ENCODE data around the gene SGK2. TPM values are rescaled to one million over a fixed set of nuclear protein-coding genes. Genes with fewer than 3 reads are reported as not detected.

SGK2 gene
- total RNA-seq, 1 donor from 2014 or later, result 0.85 TPM

DNA sequence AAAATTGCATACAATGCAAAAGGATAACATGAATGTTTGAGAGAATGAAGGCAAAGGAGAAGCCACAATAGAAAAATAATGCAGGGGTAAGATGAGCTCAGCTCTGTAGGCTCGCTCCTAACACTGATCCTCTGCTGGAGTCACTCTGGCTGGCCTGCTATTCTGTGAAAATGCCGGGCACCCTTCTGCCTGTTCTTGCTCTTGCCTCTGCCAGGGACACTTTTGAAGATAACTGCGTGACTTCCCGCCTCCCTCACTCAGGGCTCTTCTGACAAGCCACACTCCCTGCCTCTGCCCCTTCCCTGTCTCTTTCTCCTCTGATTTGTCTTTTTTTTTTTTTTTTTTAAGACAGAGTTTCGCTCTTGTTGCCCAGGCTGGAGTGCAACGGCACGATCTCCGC is 72.8 kb downstream of the SGK2 start:
- TF ChIP-seq, protein P1, sequence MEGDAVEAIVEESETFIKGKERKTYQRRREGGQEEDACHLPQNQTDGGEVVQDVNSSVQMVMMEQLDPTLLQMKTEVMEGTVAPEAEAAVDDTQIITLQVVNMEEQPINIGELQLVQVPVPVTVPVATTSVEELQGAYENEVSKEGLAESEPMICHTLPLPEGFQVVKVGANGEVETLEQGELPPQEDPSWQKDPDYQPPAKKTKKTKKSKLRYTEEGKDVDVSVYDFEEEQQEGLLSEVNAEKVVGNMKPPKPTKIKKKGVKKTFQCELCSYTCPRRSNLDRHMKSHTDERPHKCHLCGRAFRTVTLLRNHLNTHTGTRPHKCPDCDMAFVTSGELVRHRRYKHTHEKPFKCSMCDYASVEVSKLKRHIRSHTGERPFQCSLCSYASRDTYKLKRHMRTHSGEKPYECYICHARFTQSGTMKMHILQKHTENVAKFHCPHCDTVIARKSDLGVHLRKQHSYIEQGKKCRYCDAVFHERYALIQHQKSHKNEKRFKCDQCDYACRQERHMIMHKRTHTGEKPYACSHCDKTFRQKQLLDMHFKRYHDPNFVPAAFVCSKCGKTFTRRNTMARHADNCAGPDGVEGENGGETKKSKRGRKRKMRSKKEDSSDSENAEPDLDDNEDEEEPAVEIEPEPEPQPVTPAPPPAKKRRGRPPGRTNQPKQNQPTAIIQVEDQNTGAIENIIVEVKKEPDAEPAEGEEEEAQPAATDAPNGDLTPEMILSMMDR (IDR thresholded peaks at IDR 0.05; ENCODE audit: unreplicated experiment), result no peak
- DNase-seq (ENCODE audit: low spot score), result no peak
- Mint-ChIP-seq H3K4me1 (ENCODE audit: unreplicated experiment) (no peaks in the 10 kb centered on the region), H3K4me3 (ENCODE audit: unreplicated experiment) (no peak overlapping the region), H3K27me3 (ENCODE audit: unreplicated experiment) (no peaks in the 10 kb centered on the region), H3K27ac (ENCODE audit: unreplicated experiment) (no peak overlapping the region), H3K9me3 (ENCODE audit: unreplicated experiment) (no peaks in the 10 kb centered on the region), H3K36me3 (ENCODE audit: low read depth, unreplicated experiment) (peaks cover 29% of the 10 kb centered on the region)

Other genes with a start within 250 kb of the SGK2 start
- gene SRSF6, start 101.1 kb upstream of the SGK2 start, total RNA-seq (ENCODE audit: unreplicated experiment), result 157 TPM
- gene L3MBTL1, start 51.3 kb upstream of the SGK2 start, total RNA-seq (ENCODE audit: unreplicated experiment), result 19.8 TPM
- 49.0 TPM for gene IFT52, start 31.9 kb downstream of the SGK2 start, total RNA-seq (ENCODE audit: unreplicated experiment)
- 20.8 TPM for gene MYBL2, start 108.1 kb downstream of the SGK2 start, total RNA-seq (ENCODE audit: unreplicated experiment)
- not detected for gene GTSF1L, start 168.0 kb downstream of the SGK2 start, total RNA-seq (ENCODE audit: unreplicated experiment)

Measured in endothelial cell (in vitro differentiated cells).